IMR-90 (cell line): ENCODE measurements around the gene AKNA. TPM values are rescaled to one million over a fixed set of nuclear protein-coding genes. Genes with fewer than 3 reads are reported as not detected.

ENCODE experiments used
- ATAC-seq: fragments of 200-7000 bp; cut with Tn5 transposase; 2 replicates; pipeline ENCODE4 v1.9.1; 2020; ENCODE audit warnings: low read depth, mild to moderate bottlenecking, moderate library complexity
- BruUV-seq: library from RNA; stranded (reverse); fragments of 400-500 nt; replicated peaks from 2 replicates; lab custom pipeline; 2021; lab: Mats Ljungman, UMichigan
- CTCF ChIA-PET: fragments of 300-600 bp; formaldehyde crosslinking; extraction: SDS; loops from one replicate; lab custom pipeline; 2021; ENCODE audit warnings: antibody characterized with exemption; lab: Yijun Ruan, JAX
- POLR2A ChIA-PET: fragments of 300-600 bp; sonication (Branson Sonifier 250); formaldehyde crosslinking; loops from one replicate; lab custom pipeline; 2022; ENCODE audit warnings: antibody characterized with exemption; ENCODE audit not compliant: unreplicated experiment; lab: Charles Lee
- DNase-seq: peaks from one replicate; pipeline ENCODE4 v3.0.0; 2013
- H2AFZ ChIP-seq: replicated peaks from 2 replicates; pipeline ENCODE3; 2013; ENCODE audit warnings: low read length, mild to moderate bottlenecking; ENCODE audit not compliant: poor library complexity
- H2AK5ac ChIP-seq: 2 replicates; pipeline ENCODE4 v1.6.1; 2013; ENCODE audit warnings: low read depth, low read length, inconsistent platforms
- H2AK9ac ChIP-seq: replicated peaks from 2 replicates; pipeline ENCODE3; 2013; ENCODE audit warnings: mild to moderate bottlenecking, low read depth, low read length, moderate library complexity; ENCODE audit not compliant: poor library complexity
- H2BK120ac ChIP-seq: 2 replicates; pipeline ENCODE4 v1.6.1; 2013; ENCODE audit warnings: low read depth, low read length, inconsistent platforms
- H2BK15ac ChIP-seq: 3 replicates; pipeline ENCODE4 v1.6.1; 2013; ENCODE audit warnings: low read depth, low read length, inconsistent platforms
- H2BK20ac ChIP-seq: 2 replicates; pipeline ENCODE4 v1.6.1; 2013; ENCODE audit warnings: low read depth, mild to moderate bottlenecking, inconsistent platforms, low read length, moderate library complexity
- H2BK5ac ChIP-seq: 2 replicates; pipeline ENCODE4 v1.6.1; 2013; ENCODE audit warnings: mild to moderate bottlenecking, low read depth, low read length, inconsistent platforms; ENCODE audit not compliant: poor library complexity, severe bottlenecking
- H3K14ac ChIP-seq: replicated peaks from 2 replicates; pipeline ENCODE4 v1.6.1; 2013; ENCODE audit warnings: low read depth, low read length, inconsistent platforms
- H3K18ac ChIP-seq: 2 replicates; pipeline ENCODE4 v1.6.1; 2013; ENCODE audit warnings: low read depth, low read length, control low read depth
- H3K23ac ChIP-seq: 2 replicates; pipeline ENCODE4 v1.6.1; 2013; ENCODE audit warnings: low read depth, low read length, inconsistent platforms
- H3K27ac ChIP-seq: 2 replicates; pipeline ENCODE4 v1.5.1; 2013; ENCODE audit warnings: mild to moderate bottlenecking, control low read depth, low read length; ENCODE audit not compliant: insufficient read depth
- H3K27me3 ChIP-seq: 2 replicates; pipeline ENCODE4 v1.6.1; 2013; ENCODE audit warnings: low read length; ENCODE audit not compliant: control insufficient read depth, insufficient read depth
- H3K36me3 ChIP-seq: 2 replicates; pipeline ENCODE4 v1.6.1; 2013; ENCODE audit warnings: low read length, mixed read lengths; ENCODE audit not compliant: control insufficient read depth, insufficient read depth
- H3K4ac ChIP-seq: 2 replicates; pipeline ENCODE4 v1.6.1; 2013; ENCODE audit warnings: low read depth, low read length, inconsistent platforms
- H3K4me1 ChIP-seq: 2 replicates; pipeline ENCODE4 v1.6.1; 2013; ENCODE audit warnings: low read length, mixed read lengths; ENCODE audit not compliant: control insufficient read depth, insufficient read depth
- H3K4me2 ChIP-seq: 2 replicates; pipeline ENCODE4 v1.6.1; 2013; ENCODE audit warnings: low read depth, mild to moderate bottlenecking, control low read depth, low read length, moderate library complexity
- H3K4me3 ChIP-seq: 2 replicates; pipeline ENCODE4 v1.5.1; 2013; ENCODE audit warnings: low read depth, mild to moderate bottlenecking, control low read depth, low read length, moderate library complexity; ENCODE audit not compliant: insufficient read depth
- H3K56ac ChIP-seq: 2 replicates; pipeline ENCODE4 v1.6.1; 2013; ENCODE audit warnings: low read length, inconsistent platforms; ENCODE audit not compliant: insufficient read depth; ENCODE audit errors: extremely low read depth
- H3K79me1 ChIP-seq, 2 experiments: 2 replicates each; pipeline ENCODE4 v1.6.1; 2013; ENCODE audit warnings: low read length in 2 of 2, inconsistent platforms in 1 of 2, low read depth in 1 of 2
- H3K9ac ChIP-seq: 2 replicates; pipeline ENCODE4 v1.6.1; 2013; ENCODE audit warnings: low read depth, low read length, control low read depth
- H3K9me1 ChIP-seq: 2 replicates; pipeline ENCODE4 v1.6.1; 2013; ENCODE audit warnings: low read length, inconsistent platforms; ENCODE audit not compliant: insufficient read depth
- H3K9me3 ChIP-seq: 2 replicates; pipeline ENCODE4 v1.6.1; 2013; ENCODE audit warnings: low read length; ENCODE audit not compliant: control insufficient read depth, insufficient read depth
- H4K20me1 ChIP-seq: 2 replicates; pipeline ENCODE4 v1.6.1; 2013; ENCODE audit warnings: low read length, inconsistent platforms; ENCODE audit not compliant: insufficient read depth
- H4K5ac ChIP-seq: 2 replicates; pipeline ENCODE4 v1.6.1; 2013; ENCODE audit warnings: mild to moderate bottlenecking, low read depth, low read length, control low read depth
- H4K8ac ChIP-seq, 2 experiments: 2 replicates each; pipeline ENCODE4 v1.6.1; 2013; ENCODE audit warnings: low read depth in 2 of 2, low read length in 2 of 2, control low read depth in 1 of 2, inconsistent platforms in 1 of 2
- H4K91ac ChIP-seq: 2 replicates; pipeline ENCODE4 v1.6.1; 2013; ENCODE audit warnings: low read depth, low read length, inconsistent platforms; ENCODE audit not compliant: insufficient read depth
- CHD1 ChIP-seq: IDR thresholded peaks from 2 replicates; pipeline ENCODE4 v1.6.1; 2012; ENCODE audit warnings: low read depth, low read length, improper control_type of control experiment
- FOS ChIP-seq: fragments of 150-350 bp; IDR thresholded peaks from 2 replicates; pipeline ENCODE4 v1.6.1; 2016; ENCODE audit warnings: low read depth, low read length
- MXI1 ChIP-seq: IDR thresholded peaks from 2 replicates; pipeline ENCODE4 v1.6.1; 2012; ENCODE audit warnings: low read depth, mild to moderate bottlenecking, low read length, moderate library complexity, borderline replicate concordance
- POLR2A ChIP-seq: IDR thresholded peaks from 2 replicates; pipeline ENCODE4 v1.6.1; 2012; ENCODE audit warnings: mild to moderate bottlenecking, low read depth, low read length
- RAD21 ChIP-seq: IDR thresholded peaks from 2 replicates; pipeline ENCODE4 v1.6.1; 2012; ENCODE audit warnings: low read length, improper control_type of control experiment
- RCOR1 ChIP-seq: IDR thresholded peaks from 2 replicates; pipeline ENCODE4 v1.6.1; 2012; ENCODE audit warnings: mild to moderate bottlenecking, low read length, improper control_type of control experiment; ENCODE audit not compliant: insufficient replicate concordance
- USF2 ChIP-seq: fragments of 150-350 bp; IDR thresholded peaks from 2 replicates; pipeline ENCODE4 v1.6.1; 2017; ENCODE audit warnings: mild to moderate bottlenecking, antibody characterized with exemption, low read length, low read depth
- WGBS, 2 experiments: methylation state at CpG; one replicate each; pipeline versions ENCODE4 v1.1.5 to v1.1.7; 2013; ENCODE audit warnings: missing lambda C conversion rate in 2 of 2; ENCODE audit not compliant: insufficient read length in 1 of 2; ENCODE audit errors: extremely low coverage in 2 of 2; 5-methylcytosine and 5-hydroxymethylcytosine counted together
- dilution Hi-C: fragments of 300-500 bp; cut with HindIII; formaldehyde crosslinking; loops from one replicate; pipeline ENCODE4 v1.14.3; 2018; ENCODE audit warnings: low sequenced_read_pairs; ENCODE audit not compliant: unreplicated experiment
- in situ Hi-C: fragments of 300-500 bp; cut with MboI; formaldehyde crosslinking; loops from 3 replicates; pipeline ENCODE4 v1.14.3; 2019; ENCODE audit warnings: low sequenced_read_pairs, inconsistent platforms, mixed read lengths
- intact Hi-C: fragments of 100-400 bp; cut with micrococcal nuclease; formaldehyde crosslinking; loops from 2 replicates; pipeline ENCODE4 v1.10.0; 2022
- polyA plus RNA-seq, 3 experiments: library from polyadenylated mRNA; depleted of rRNA; stranded (reverse); fragments of >200 nt; gene quantifications; 2 replicates each; pipeline ENCODE4 v1.2.3, GENCODE V29; 2012; ENCODE audit warnings: low replicate concordance in 1 of 3
- total RNA-seq: library from RNA; depleted of rRNA; stranded (reverse); fragments of >200 nt; gene quantifications from 2 replicates; pipeline ENCODE4 v1.2.3, GENCODE V29; 2012

The AKNA gene
- total and polyA plus RNA-seq, 2 of the 4 experiments (the other 2 are of a cell fraction) = 2.7 to 7.3 TPM

- no peak overlapping the region for H2BK5ac ChIP-seq
- in situ Hi-C loops (loop anchor here (25.0 kb wide), 1 partner anchor 1083 kb away; no protein-coding TSS in a partner anchor), dilution Hi-C loops (no loop called here), intact Hi-C loops (no loop called here)
- H3K4me2 ChIP-seq = no peak overlapping the region
- H2AK5ac ChIP-seq = no peak overlapping the region
- no peak overlapping the region for H3K18ac ChIP-seq
- no peaks in the 10 kb centered on the region for H3K9me1 ChIP-seq
- H2AFZ ChIP-seq = no peak overlapping the region
- H4K8ac ChIP-seq = no peak overlapping the region
- TF ChIP-seq USF2 = no peak
- no peak for TF ChIP-seq RCOR1
- TF ChIP-seq MXI1 = no peak
- no peak for TF ChIP-seq POLR2A
- no peak for TF ChIP-seq FOS
- TF ChIP-seq CHD1 = no peak
- TF ChIP-seq RAD21 = no peak
- no peak overlapping the region for H4K5ac ChIP-seq
- H3K36me3 ChIP-seq = no peaks in the 10 kb centered on the region
- ATAC-seq (no peak), DNase-seq (no peak)
- peaks cover 24% of the 10 kb centered on the region for H3K27me3 ChIP-seq
- no peak overlapping the region for H3K27ac ChIP-seq
- BruUV-seq = no TSS peak
- POLR2A ChIA-PET = no interaction called here
- no peaks in the 10 kb centered on the region for H3K9me3 ChIP-seq
- no peak overlapping the region for H3K23ac ChIP-seq
- no peaks in the 10 kb centered on the region for H4K20me1 ChIP-seq
- H3K4me3 ChIP-seq = no peak overlapping the region
- H3K79me1 ChIP-seq = no peaks in the 10 kb centered on the region
- 75% methylated on average over 3 of the region's 6 CpGs; no CpG with 5 or more reads in 1 of the 2 experiments for WGBS, 2 experiments
- no peaks in the 10 kb centered on the region for H3K4me1 ChIP-seq
- no peak overlapping the region for H3K9ac ChIP-seq
- H3K4ac ChIP-seq = no peak overlapping the region
- no peak overlapping the region for H2AK9ac ChIP-seq
- CTCF ChIA-PET = interaction anchor here (0.8 kb wide), 1 partner anchor 17 kb away, joined by 3 read pairs; no protein-coding TSS in a partner anchor
- H2BK20ac ChIP-seq = no peak overlapping the region
- no peak overlapping the region for H3K56ac ChIP-seq
- H3K14ac ChIP-seq = no peak overlapping the region
- no peak overlapping the region for H4K91ac ChIP-seq
- no peak overlapping the region for H2BK120ac ChIP-seq
- H2BK15ac ChIP-seq = no peak overlapping the region
These were observed 41.7 kb upstream of the AKNA start for GRCh38 chr9:114429488-114429887.
